Measurements from ENCODE around the gene LRRC63.

- TF ChIP-seq SIN3A (IDR thresholded peaks at IDR 0.05; ENCODE audit: low read depth) = no peak
- no peak for TF ChIP-seq POLR2A (IDR thresholded peaks at IDR 0.05; ENCODE audit: borderline replicate concordance, extremely low read depth, insufficient read depth, insufficient read length)
- TF ChIP-seq SP1 (IDR thresholded peaks at IDR 0.05; ENCODE audit: low read depth) = no peak
- TF ChIP-seq YY1 (IDR thresholded peaks at IDR 0.05; ENCODE audit: extremely low read depth, insufficient replicate concordance, low read depth, low read length) = no peak
- no peak for TF ChIP-seq MAX (IDR thresholded peaks at IDR 0.05)
- TF ChIP-seq CTCF (IDR thresholded peaks at IDR 0.05 in 2 of 3, conservative IDR thresholded peaks at IDR 0.05 in 1 of 3; ENCODE audit: borderline replicate concordance in 1 of 3, insufficient read depth in 1 of 3, low read depth in 2 of 3, low read length in 2 of 3) = no peak
- TF ChIP-seq CBX3 (IDR thresholded peaks at IDR 0.05; ENCODE audit: low read depth) = no peak
- TF ChIP-seq ZFX (IDR thresholded peaks at IDR 0.05) = no peak
Observed at GRCh38 chr13:46178821-46179220, 32.9 kb upstream of the LRRC63 start.

All from HCT116 (cell line).